Embryonic facial prominence (tissue), 1 donor: Measurements from ENCODE around the gene KRTAP10-5.
"Not testable (repeated sequence)": the region's sequence is repeated elsewhere in the genome, so short reads cannot be mapped to it uniquely, and the experiment has no call there.

Source experiments
- DNase-seq: peaks from one replicate; pipeline ENCODE4 v3.0.0-alpha.2; 2016; ENCODE audit errors: extremely low spot score

The KRTAP10-5 gene

DNA sequence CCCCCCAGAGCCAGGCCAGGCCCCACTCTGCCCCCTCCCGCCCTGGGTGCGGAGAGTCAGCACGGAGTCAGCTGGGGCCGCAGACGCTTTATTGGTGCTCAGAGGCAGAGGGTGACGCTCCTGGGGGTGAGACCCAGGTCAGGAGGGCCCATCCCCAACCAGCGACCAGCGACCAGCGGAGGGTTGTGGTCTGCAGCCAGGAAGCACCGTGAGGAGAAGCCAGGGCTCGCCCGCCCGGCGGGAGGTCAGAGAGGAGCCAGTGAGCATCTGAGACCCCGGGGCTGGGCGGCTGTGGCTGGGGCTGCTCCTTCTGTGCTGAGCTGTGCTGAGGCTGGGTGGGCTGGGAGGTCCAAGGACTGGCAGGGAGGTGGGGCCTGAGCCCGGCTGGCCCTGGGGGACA is 30.1 kb downstream of the KRTAP10-5 start:
- DNase-seq, result not testable (repeated sequence)

DNA sequence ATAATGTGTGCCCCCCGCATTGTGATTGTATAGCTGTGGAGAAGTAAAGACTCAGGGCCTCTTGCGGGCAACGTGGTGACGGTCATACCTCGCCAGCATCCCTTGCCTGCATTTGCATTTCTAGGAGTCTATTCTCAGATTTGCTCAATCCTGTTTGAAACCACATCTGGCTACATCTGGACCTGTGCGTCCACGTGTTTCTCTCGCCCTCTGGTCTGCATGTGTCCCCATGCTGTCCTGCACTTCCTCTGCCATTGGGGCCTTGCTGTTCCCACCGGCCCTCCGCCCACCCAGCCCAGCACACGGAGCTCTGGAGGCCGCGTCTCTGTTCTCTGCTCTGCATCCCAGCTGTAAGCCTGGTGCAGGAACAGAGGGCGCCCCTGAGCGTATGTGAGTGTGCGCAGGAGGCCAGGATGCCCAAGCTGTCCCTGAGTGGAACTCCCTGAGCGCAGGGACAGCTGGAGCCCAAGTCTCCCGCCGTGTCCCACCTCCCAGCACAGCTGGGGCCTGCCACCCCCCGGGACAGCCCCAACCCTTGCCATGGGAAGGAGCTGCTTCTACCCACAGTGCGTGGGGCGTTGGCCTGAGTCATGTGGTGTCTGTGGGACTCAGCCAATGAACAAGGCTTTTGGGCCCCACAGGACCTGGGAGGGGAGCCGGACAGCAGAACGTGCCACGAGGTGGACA is 30.7 kb downstream of the KRTAP10-5 start:
- no peak for DNase-seq

DNA sequence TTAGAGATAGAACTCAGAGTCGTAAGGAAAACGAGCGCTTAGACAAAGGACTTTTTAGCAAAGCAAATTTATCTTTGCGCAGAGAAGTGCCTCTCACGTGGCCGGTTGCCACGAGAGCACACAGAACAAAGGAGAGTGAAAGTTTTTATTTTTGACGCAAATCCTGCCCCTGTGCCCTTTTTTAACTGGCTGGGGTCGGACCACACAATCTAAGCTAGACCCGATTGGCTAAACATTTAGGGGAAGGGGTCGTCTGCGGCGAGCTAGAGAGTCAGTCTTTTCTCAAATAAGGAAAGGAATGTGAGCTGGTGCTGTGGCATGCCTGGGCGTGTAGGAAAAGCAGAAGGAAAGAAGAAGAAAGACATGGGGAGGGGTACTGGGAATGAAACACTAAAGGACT is 31.5 kb downstream of the KRTAP10-5 start:
- DNase-seq, result peak; percentile 15

DNA sequence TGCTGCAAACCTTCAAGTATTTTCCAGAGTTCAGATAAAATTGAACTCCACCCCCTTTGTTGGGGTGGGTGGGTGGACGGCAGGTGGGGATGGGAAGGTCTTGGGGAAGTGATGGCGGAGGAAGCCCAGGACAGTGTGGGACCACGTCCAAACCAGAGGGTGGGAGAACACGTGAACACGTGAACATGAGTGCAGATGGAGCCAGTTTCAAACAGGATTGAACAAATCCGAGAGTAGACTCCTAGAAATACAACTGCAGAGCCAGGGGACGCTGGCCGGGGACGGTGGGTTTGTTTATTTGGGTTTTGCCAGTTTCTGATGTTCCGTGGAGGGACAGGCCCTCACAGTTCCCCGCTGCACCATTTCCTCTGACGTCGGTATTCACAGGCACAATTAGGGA is 32.0 kb downstream of the KRTAP10-5 start:
- no peak for DNase-seq

DNA sequence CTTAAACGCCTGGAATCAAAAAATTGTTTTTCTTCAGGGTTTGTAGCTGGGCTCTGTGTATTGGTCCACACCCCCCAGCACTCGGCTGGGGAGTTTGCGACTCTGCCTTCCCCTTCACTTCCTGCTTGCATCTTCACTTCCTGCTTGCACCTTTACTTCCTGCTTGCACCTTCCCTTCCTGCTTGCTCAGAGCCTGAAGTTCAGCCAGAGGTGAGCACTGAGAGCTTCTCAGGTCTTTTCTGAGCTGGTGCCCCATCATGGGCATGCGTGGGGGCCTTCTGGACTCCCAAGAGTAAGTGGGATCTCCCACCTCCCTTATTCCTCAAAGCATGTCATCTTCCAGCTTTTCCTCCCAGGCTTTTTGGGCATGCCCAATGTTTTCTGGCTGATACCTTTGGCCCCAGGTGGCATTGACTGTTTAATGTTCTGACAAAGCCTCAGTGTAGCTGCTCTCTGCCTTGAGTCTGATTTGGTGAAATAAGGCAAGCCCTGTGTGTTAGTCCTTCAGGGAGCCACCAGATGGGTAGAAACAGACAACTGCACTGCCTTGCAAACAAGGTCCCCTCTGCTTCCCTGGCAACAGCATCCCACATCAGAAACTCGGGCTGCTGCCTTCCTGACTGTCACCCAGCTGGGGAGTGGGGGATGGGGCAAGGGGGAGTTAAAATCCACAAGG is 32.6 kb downstream of the KRTAP10-5 start:
- DNase-seq, result no peak

DNA sequence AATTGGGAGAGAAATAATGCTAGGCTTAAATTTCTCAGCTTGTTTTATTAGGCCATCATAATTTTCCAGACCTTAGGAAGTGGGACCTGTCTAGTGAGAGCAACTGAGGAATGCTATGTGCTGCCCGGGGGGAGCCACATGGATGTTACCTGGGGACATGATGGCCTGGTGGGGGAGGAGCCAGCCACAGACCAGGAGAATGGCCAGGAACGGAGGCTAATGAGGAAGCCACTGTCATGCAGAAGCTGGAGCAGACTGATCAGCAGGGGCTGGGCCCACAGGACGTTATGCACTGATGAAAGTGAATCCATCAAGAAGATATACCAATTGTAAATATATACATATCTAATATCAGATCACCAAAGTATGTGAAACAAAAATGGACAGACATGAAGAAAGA is 35.8 kb downstream of the KRTAP10-5 start:
- no peak for DNase-seq

DNA sequence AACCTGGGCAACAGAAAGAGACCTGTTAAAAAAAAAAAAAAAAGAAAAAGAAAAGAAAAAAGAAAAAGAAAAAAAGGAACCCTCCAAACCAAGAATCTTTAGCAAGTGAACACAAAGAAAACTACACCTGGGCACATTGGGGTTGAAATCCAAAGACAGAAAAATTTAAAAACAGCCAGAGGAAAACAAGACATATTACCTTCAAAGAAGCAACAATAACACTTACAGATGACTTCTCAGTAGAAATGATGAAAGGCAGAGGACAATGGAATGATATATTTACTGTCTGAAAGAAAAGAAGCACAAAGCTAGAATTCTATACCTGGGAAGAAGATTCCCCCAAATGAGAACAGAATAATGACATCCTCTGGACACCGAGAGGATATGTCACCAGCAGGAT is 37.7 kb downstream of the KRTAP10-5 start:
- DNase-seq, result no peak

DNA sequence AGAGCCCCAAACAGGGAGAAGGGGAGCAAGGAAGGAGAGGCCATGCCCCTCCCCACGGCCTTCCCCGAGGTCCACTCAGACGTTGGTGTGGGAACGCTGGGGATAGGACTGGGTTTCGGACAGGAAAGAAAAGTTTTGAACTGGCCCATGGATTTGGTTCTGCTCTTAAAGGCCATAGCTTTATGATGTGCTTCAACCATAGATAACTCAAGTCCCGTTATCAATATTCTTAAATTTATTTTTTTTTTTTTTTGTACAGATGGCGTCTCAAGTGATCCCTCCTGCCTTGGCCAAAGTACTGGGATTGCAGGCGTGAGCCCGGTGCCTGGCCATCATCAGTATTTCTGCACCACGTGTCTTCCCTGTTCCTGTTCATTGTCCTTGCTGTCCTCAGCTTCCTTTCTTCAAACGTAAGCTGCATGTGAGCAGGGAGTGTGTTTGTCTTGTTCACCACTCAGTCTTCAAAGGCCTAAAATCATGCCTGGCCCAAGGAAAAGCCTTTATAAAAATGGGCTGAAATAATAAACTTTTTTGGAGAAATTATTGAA is 39.6 kb downstream of the KRTAP10-5 start:
- DNase-seq, result no peak

DNA sequence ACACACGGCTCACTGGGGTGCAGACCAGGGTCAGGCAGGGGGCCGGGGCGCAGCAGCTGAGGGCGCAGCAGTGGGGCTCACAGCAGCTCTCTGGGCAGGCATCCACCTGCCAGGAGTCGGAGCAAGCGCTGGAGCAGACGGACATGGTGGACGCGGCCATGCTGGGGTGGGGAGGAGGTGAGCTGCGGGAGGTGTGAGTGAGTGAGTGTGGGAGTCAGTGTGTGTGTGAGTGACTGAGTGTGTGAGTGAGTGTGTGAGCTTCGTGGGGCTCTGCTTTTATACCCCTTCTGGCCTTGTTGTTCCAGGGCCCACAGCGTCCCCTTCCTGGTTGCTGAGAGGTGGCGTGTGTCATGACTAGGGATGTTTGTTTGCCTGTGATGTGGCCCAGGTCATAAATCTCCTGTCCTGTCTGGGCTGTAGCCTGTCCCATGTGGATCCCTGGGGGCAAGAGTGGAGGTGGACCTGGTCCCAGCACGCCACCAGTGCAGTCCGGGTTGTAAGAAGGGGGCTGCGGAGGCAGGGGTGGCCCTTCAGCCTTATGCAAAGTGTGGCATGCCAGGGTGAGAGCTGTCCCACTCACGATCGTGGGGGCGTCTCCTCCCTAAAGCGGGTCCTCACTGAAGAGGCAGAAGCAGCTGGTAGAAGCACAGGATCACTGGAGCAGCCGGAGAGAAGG is 40.3 kb downstream of the KRTAP10-5 start, which contains the start of gene KRTAP10-1:
Gene KRTAP10-1, minus strand, starts transcription at position 205 of the 676 bp plus-strand sequence. Its CDS starts 45 bp downstream, at position 160.
- no peak for DNase-seq

DNA sequence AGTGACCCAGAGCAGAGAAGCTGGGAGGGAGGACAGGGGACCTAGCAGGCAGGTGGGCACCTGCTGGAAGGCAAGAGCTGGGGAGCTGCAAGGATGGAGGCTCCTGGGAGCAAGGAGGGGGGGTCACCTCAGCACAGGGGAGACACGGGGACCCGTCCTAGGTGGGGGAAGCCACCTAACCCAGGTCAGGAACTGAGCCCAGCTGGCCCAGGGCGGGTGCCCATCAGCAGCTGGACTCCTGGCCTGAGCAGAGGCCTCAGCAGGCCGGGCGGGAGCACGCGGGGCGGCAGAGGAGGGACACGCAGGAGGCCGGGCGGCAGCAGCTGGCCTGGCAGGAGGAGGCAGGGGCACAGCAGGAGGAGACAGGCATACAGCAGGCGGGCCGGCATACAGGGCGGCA is 41.4 kb downstream of the KRTAP10-5 start:
- DNase-seq, result no peak

DNA sequence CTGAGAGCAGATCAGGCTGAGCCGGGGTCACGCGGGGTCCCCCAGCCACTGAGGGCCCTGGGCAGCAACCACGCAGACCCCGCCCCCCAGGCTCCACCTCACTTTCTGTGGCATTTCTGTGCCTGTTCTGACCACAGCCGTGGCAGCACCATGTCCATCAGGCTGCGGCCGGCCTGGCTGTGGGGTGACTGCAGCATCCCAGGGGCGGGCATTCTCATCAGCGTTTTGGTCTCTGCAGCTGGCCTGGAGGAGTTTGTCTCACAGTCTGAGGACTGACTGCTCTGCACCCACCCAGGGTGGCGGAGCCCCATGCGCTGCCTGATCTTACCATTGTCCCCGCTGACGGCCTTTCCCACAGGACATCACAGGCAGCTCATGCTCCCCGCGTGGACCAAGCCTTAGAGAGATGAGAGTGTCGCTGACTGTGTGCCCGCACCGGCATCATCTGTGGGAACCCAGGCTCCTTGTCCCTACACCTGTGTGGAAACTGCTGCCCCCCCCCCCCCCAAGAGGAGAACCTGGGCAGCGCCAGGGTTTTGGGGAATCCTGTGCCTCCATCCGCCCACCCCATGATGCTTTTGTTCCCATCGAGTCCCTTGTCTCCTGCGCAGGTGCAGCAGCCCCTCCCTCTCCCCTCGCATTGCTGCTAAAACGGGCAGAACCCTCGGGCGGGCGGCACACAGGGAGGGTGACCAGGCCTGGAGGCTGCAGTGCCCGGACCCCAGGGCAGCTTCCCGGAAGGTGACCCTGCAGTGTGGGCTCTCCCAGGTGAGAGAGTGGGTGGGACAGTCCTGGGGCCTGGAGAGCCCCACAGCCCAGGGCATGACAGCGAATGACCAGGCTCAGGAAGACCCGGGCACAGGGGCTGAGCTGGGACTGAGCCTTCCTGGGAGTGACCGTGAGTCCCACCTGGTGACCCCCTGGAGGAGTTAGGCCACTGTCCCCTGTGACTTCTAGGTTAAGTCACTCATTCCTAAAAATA is 42.2 kb downstream of the KRTAP10-5 start:
- no peak for DNase-seq

DNA sequence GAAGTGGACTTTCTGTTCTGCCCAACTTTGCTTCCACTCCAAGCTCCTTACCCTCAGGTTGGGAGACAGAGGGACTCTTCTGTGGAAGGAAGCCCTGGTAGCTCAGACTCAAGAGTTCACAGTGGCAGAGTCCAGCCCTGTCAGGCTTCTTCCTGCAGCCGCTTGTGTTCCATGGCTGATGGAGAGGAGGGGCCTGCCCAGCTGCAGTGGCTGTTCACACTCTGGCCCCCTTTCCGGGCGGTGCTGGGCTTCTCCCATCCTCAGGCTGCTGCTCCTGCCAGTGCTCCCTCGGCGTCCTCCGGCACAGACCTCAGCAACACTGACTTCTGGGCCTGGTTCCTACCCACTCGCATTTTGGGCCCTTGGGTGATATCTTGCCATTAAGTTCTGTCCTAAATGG is 44.4 kb downstream of the KRTAP10-5 start:
- no peak for DNase-seq

DNA sequence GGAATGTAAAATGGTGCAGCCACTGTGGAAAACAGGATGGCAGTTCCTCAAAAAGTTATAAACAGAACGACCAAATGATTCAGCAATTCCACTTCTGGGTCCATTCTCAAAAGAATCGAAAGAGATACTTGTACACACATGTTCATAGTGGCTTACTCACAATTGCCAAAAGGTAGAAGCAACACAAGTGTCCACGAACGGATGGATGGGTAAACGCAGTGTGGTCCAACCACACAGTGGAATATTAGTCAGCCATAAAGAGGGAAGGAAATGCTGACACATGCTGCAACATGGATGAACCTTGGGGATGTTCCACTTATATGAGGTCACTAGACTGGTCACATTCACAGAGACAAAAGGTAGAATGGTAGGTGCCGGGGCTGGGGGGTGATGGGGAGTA is 45.7 kb downstream of the KRTAP10-5 start:
- no peak for DNase-seq

DNA sequence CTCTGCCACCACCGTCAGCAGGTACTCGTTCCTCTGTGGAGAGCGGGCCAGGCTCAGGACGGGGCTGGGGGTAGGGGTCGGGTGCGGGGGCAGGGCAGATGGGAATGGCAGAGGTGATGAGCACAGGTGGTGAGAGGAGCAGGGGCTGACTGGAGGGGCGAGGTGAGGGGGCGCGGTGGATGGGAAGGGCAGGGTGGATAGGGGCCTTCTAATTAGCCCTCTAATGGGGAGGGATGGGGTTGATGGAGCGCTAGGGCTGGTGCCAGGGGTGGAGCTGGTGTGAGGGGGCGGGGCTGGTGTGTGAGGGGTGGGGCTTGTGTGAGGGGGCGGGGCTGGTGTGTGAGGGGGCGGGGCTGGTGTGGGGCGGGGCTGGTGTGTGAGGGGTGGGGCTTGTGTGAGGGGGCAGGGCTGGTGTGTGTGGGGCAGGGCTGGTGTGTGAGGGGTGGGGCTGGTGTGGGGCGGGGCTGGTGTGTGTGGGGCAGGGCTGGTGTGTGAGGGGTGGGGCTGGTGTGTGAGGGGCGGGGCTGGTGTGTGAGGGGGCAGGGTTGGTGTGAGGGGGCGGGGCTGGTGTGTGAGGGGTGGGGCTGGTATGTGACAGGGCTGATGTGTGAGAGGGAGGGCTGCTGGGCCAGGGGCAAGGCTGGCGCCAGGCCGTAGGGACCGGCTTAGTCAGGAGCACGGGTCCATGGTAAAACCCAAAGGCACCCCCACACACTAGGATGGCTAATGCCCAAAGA is 46.3 kb downstream of the KRTAP10-5 start:
- no peak for DNase-seq

DNA sequence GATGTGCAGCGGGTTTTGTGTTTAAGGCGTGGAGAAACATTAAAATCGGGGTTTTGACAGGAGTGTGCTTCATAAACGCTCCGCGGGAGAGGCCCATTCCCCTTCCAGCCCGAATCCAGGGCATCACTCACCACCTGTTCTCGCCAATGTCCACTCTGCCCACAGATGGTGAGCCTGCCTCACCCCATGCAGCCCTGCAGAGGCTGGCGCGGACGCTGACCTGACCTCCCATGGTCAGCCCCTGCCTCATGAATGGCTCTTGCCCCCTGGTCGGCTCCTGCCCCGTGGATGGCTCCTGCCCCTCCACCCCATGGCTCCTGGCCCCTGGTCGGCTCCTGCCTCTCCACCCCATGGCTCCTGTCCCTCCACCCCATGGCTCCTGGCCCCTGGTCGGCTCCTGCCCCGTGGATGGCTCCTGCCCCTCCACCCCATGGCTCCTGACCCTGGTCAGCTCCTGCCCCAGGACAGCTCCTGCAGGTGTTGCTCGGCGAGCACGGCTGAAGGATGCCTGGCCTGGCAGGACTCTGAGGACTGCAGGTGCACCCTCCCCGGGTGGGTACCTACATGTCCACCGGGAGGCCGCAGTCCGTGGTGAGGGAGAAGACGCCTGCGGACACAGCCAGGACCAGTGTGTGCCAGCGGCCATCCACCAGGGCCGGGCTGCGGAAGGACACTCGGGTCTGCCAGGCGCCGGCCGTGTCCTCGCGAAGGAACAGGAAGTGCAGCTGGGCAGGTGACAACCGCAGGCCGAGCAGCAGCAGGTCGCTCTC is 47.1 kb downstream of the KRTAP10-5 start:
- DNase-seq, result no peak

DNA sequence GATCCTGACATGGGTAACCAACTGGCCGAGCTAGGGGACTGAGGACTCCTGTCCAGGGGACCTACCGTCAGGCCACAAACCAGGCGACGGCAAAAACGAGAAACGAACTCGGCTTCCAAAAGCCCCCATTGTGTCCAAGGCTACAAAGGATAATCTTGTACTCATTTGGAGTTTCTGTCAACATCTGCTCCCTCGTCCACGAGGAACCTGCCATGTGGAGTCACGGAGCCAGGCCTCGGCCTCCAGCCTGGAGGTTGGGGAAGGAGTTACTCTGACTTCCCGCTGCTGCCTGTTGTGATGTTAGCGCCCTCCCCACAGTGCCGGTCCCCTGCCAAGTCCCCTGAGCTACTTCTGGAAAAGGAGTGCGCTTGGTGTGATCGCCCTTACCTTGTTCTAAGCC is 47.7 kb downstream of the KRTAP10-5 start:
- no peak for DNase-seq

DNA sequence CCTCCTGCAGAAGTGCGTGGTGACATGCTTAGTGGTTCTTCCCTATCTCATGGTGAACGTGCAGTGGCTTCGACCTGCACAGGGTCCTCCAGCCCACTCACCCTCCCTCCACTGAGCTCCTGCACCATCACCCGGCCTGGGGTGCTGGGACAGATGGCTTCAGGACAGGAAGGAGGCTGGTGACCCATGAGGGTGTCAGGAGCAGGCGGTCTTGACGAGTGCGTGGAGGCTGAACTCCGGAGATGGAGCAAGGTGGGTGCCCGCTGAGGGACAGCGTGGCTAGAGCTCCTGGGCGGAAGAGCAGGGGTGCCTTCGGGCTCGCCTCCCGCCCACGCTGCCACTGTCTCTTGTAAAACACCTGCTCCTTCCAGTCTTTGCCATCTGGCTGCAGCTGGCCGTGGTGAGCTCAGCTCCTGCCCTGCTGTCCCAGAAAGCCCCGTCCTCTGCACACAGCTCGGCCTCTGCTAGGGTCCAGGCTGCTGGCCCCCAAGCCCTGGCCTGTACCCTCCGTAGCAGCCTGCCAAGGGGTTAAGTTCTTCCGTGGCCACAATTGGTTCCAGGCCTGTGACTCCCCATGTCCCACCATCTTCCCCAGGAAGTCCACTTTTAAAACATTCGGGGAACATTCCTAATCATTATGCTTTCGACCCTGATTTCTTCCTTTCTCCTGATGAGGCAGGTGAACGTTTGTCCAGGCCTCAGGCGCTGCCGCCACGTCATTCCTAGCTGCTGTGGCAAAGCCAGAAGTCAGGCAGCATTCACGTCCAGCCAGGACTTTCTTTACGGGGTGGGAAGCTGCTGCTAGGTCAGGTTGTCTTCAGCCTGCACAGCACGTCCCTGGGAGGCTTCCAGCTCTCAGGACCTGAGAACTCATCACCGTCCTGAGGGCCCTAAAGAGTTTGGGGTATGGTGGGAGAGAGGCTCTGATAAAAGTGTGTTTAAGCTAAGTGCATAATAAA is 48.5 kb downstream of the KRTAP10-5 start:
- no peak for DNase-seq

DNA sequence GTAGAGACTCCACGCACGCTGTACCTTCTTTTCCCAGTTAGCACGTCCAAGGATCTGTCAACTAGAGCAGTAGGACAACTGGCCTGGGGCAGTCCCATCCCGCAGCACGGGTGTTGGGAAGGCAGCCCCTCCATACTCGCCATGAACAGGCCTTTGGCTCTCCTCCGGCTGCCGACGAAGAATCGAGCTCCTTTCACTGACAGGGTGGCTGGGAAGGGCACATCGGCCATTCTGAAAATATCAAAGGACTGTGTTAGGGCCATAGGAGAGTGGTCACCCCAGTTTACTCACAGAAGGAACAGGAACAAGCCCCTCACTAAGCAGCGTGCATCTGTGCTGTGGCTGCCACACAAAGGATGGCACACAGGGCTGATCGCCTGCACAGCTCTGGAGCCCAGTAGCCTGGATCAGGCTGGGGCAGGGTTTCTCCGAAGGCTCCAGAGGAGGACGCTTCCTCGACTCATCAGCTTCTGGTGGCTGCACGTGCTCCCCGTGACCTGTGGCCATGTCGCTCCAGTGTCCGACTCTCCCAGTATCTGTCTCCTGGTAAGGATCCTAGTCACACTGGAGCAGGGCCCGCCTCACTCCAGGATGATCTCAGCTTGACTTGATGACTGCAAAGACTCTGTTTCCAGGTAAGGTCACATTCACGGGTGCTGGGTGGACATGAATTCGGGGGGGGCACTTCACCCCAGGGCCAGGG is 49.4 kb downstream of the KRTAP10-5 start:
- no peak for DNase-seq
